Activated CD8-positive, alpha-beta memory T cell treated with anti-CD3 and anti-CD28 coated beads, Interleukin-2, amount 50 U/mL, for 1 hour (primary cell): ENCODE measurements around the gene TTYH3.
"Not testable (repeated sequence)": the region's sequence is repeated elsewhere in the genome, so short reads cannot be mapped to it uniquely, and the experiment has no call there.

Source experiments
- DNase-seq: peaks from one replicate; pipeline ENCODE4 v3.0.0-alpha.2; 2020; ENCODE audit errors: extremely low read depth

TTYH3 gene

GRCh38 chr7:2631946-2632732, at the start of gene TTYH3:
TTYH3 (plus strand) TSS chr7:2631986; CDS start chr7:2632156, 170 bp downstream.
- DNase-seq: no peak

- no peak for DNase-seq
Observed at GRCh38 chr7:2582006-2582735, 49.6 kb upstream of the TTYH3 start.

GRCh38 chr7:2583798-2584580, 47.8 kb upstream of the TTYH3 start:
- no peak for DNase-seq

- no peak for DNase-seq
Observed at GRCh38 chr7:2585446-2585845, 46.3 kb upstream of the TTYH3 start.

- DNase-seq: no peak
Observed at GRCh38 chr7:2586326-2587020, 45.3 kb upstream of the TTYH3 start.

GRCh38 chr7:2587134-2587533, 44.7 kb upstream of the TTYH3 start:
- no peak for DNase-seq

- no peak for DNase-seq
Observed at GRCh38 chr7:2587778-2588177, 44.0 kb upstream of the TTYH3 start.

GRCh38 chr7:2589341-2589740, 42.4 kb upstream of the TTYH3 start:
- DNase-seq: no peak

GRCh38 chr7:2589941-2590340, 41.8 kb upstream of the TTYH3 start:
- not testable (repeated sequence) for DNase-seq

GRCh38 chr7:2592375-2592865, 39.4 kb upstream of the TTYH3 start:
- no peak for DNase-seq

- DNase-seq: no peak
Observed at GRCh38 chr7:2593036-2593727, 38.6 kb upstream of the TTYH3 start.

GRCh38 chr7:2594599-2594998, 37.2 kb upstream of the TTYH3 start:
- DNase-seq: no peak

- DNase-seq: no peak
Observed at GRCh38 chr7:2595258-2595860, 36.4 kb upstream of the TTYH3 start.

- DNase-seq: no peak
Observed at GRCh38 chr7:2596464-2597272, 35.1 kb upstream of the TTYH3 start.

- DNase-seq: no peak
Observed at GRCh38 chr7:2597273-2597640, 34.5 kb upstream of the TTYH3 start.

- no peak for DNase-seq
Observed at GRCh38 chr7:2598154-2598823, 33.5 kb upstream of the TTYH3 start.

GRCh38 chr7:2601065-2601464, 30.7 kb upstream of the TTYH3 start:
- DNase-seq: no peak

- no peak for DNase-seq
Observed at GRCh38 chr7:2601907-2602306, 29.9 kb upstream of the TTYH3 start.

GRCh38 chr7:2602406-2603043, 29.3 kb upstream of the TTYH3 start:
- DNase-seq: no peak
